GM23248 (cell line): ENCODE results near the gene IMPDH1. TPM values are rescaled to one million over a fixed set of nuclear protein-coding genes. Genes with fewer than 3 reads are reported as not detected.
"Not testable (repeated sequence)": the region's sequence is repeated elsewhere in the genome, so short reads cannot be mapped to it uniquely, and the experiment has no call there.

ENCODE experiments used
- DNase-seq: peaks from one replicate; pipeline ENCODE4 v3.0.0-alpha.2; 2015
- H2AFZ ChIP-seq: fragments of 200-600 bp; sonication (generic); 2 replicates; pipeline ENCODE4 v1.6.1; 2016; ENCODE audit warnings: antibody characterized with exemption
- H3F3A ChIP-seq: fragments of 200-600 bp; sonication (generic); 2 replicates; pipeline ENCODE4 v1.6.1; 2016; ENCODE audit warnings: mild to moderate bottlenecking, antibody characterized with exemption, mixed run types; ENCODE audit not compliant: insufficient read depth
- H3K27ac ChIP-seq: fragments of 200-600 bp; sonication (generic); 2 replicates; pipeline ENCODE4 v1.5.1; 2016; ENCODE audit warnings: mild to moderate bottlenecking
- H3K27me3 ChIP-seq: fragments of 200-600 bp; sonication (generic); replicated peaks from 2 replicates; pipeline ENCODE4 v1.6.1; 2016; ENCODE audit warnings: mild to moderate bottlenecking; ENCODE audit not compliant: insufficient read depth
- H3K36me3 ChIP-seq: fragments of 200-600 bp; sonication (generic); 2 replicates; pipeline ENCODE4 v1.6.1; 2016; ENCODE audit warnings: low read depth, mild to moderate bottlenecking
- H3K4me1 ChIP-seq: fragments of 200-600 bp; sonication (generic); 2 replicates; pipeline ENCODE4 v1.6.1; 2016; ENCODE audit warnings: mild to moderate bottlenecking; ENCODE audit not compliant: insufficient read depth
- H3K4me2 ChIP-seq: fragments of 200-600 bp; sonication (generic); one replicate; pipeline ENCODE4 v1.6.1; 2016; ENCODE audit warnings: mild to moderate bottlenecking; ENCODE audit not compliant: unreplicated experiment
- H3K4me3 ChIP-seq: fragments of 200-600 bp; sonication (generic); 2 replicates; pipeline ENCODE4 v1.5.1; 2016; ENCODE audit warnings: mild to moderate bottlenecking
- H3K79me2 ChIP-seq: fragments of 200-600 bp; sonication (generic); 2 replicates; pipeline ENCODE4 v1.6.1; 2016; ENCODE audit warnings: mild to moderate bottlenecking; ENCODE audit not compliant: insufficient read depth
- H3K9ac ChIP-seq: fragments of 200-600 bp; sonication (generic); 2 replicates; pipeline ENCODE4 v1.6.1; 2016; ENCODE audit warnings: mild to moderate bottlenecking
- H3K9me2 ChIP-seq: fragments of 200-600 bp; sonication (generic); 2 replicates; pipeline ENCODE4 v1.6.1; 2016; ENCODE audit warnings: mixed run types, mild to moderate bottlenecking, moderate library complexity; ENCODE audit not compliant: insufficient read depth
- H3K9me3 ChIP-seq: fragments of 200-600 bp; sonication (generic); one replicate; pipeline ENCODE4 v1.6.1; 2017; ENCODE audit warnings: low read depth
- H4K20me1 ChIP-seq: fragments of 200-600 bp; sonication (generic); 2 replicates; pipeline ENCODE4 v1.6.0; 2016; ENCODE audit not compliant: insufficient read depth
- EZH2 ChIP-seq: fragments of 200-600 bp; sonication (generic); IDR thresholded peaks from 2 replicates; pipeline ENCODE4 v1.6.1; 2018; ENCODE audit warnings: antibody characterized with exemption, mild to moderate bottlenecking; ENCODE audit not compliant: insufficient read depth, poor library complexity, severe bottlenecking
- EZH2phosphoT487 ChIP-seq: fragments of 200-600 bp; sonication (generic); IDR thresholded peaks from 2 replicates; pipeline ENCODE4 v1.6.1; 2018; ENCODE audit warnings: antibody characterized with exemption, moderate library complexity, mild to moderate bottlenecking, low read depth; ENCODE audit not compliant: insufficient read depth
- WGBS, 2 experiments: methylation state at CpG; one replicate each; pipeline ENCODE4 v1.1.6; 2015 to 2017; ENCODE audit warnings: low lambda C conversion rate in 2 of 2, low coverage in 1 of 2; ENCODE audit errors: missing lambda C conversion rate in 2 of 2; 5-methylcytosine and 5-hydroxymethylcytosine counted together
- in situ Hi-C: fragments of 300-500 bp; cut with MboI; formaldehyde crosslinking; loops from 2 replicates; pipeline ENCODE4 v1.15.0; 2020
- polyA plus RNA-seq: library from polyadenylated mRNA; unstranded; fragments of >200 nt; fragmentation: Nextera tagmentation; extraction: Ambion mirVana; gene quantifications from 2 replicates; pipeline ENCODE4 v1.2.1, GENCODE V29; 2016
- total RNA-seq: library from RNA; depleted of rRNA; stranded (reverse); fragments of >200 nt; shearing (Covaris generic); gene quantifications from 2 replicates; pipeline ENCODE4 v1.2.3, GENCODE V29; 2014; rRNA removed

IMPDH1 gene
- total RNA-seq (97.3 and 104 TPM in 2 replicates), polyA plus RNA-seq (89.9 and 93.6 TPM in 2 replicates)

DNA sequence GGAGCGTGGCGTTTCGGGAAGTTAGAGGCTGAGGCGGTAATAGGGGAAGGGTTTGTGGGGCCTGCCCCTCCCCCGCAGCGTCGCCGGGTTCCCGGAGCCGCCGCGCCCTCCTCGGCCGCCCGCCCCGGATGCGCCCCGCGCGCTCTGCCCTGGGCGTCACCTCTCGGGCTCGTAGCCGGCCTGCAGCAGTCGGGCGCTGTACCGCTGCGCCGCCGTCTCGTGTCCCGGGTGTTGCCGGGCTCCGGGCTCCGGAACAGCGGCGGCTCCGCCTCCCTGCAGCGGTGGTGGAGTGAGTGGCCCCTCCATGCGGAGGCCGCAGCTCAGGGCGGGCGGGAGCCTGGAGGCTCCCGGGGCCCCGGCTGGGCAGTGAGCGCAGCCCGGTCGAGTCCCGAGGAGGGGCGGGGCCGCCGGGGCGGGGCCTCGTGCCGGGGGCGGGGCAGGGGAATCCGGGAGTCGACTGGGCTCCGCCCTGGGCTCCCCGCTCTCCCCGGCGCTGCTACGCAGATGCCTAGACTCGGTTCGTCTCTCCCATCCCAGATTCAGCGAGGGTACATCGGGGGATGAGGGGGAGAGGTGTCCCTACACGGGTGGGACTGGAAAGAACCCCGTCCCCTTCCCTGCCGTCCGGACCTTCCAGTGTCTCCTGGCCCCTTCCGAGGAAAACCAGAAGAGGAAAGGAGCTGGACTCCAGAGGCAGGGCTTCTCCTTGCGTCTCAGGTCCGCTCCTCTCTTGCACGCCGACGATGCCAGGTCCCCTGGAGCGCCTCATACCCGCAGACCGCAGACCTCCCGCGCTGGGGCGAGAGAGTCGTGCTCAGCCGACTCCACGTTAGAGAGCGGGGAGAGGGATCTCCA lies at the start of gene IMPDH1:
IMPDH1 (minus strand) TSS at position 387 of the 855 bp plus-strand sequence; CDS start at position 306, 81 bp downstream.
- H3K9me2 ChIP-seq, result no peaks in the 10 kb centered on the region
- TF ChIP-seq EZH2 (no peak), EZH2phosphoT487 (no peak)
- H3K4me1 ChIP-seq, result peaks cover 8% of the 10 kb centered on the region; the same call in 1 of the 2 replicates
- H3F3A ChIP-seq, result peaks cover 17% of the 10 kb centered on the region
- H3K27me3 ChIP-seq, result no peaks in the 10 kb centered on the region
- H3K27ac ChIP-seq, result peak within 1 kb of the TSS; percentile 55
- DNase-seq, result peak; percentile 90
- peak within 1 kb of the TSS; percentile 69 for H3K9ac ChIP-seq
- WGBS, 2 experiments, result 0 to 1% methylated on average over 61 to 67 of the region's 87 CpGs
- H4K20me1 ChIP-seq, result no peaks in the 10 kb centered on the region
- peaks cover 8% of the 10 kb centered on the region for H3K79me2 ChIP-seq
- peak within 1 kb of the TSS; percentile 86 for H2AFZ ChIP-seq
- no peaks in the 10 kb centered on the region for H3K9me3 ChIP-seq
- peak within 1 kb of the TSS; percentile 74 for H3K4me3 ChIP-seq
- H3K36me3 ChIP-seq, result no peaks in the 10 kb centered on the region
- peak within 1 kb of the TSS; percentile 86 for H3K4me2 ChIP-seq
- in situ Hi-C loops, result no loop called here

DNA sequence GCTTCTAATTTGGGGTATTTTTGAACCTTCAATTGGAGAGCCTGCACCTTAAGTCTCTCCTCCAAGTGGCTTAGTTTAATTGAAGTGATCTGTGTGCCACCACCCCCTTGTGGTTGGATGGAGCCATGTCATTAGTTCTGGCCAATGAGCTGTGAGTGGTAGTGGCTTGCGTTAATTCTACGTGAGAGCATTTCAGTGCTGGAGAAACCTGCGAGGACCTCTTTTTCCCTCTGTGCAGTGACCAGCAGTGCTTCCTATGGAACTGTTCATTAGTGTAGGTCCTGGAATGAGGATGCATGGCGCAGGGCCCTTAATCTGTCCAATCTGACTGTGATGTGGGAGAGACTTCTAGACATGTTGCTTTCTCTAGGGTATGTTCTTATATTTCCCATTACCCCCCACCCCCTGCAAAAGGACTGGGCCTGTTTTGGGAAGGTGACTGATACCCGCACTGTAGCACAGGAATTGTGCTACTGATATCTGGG lies 49.7 kb upstream of the IMPDH1 start:
- in situ Hi-C loops, result no loop called here
- H4K20me1 ChIP-seq, result no peaks in the 10 kb centered on the region
- 42 to 43% methylated on average over 5 of the region's 5 CpGs for WGBS, 2 experiments
- H2AFZ ChIP-seq, result no peak overlapping the region
- TF ChIP-seq EZH2phosphoT487 (no peak), EZH2 (no peak)
- no peak overlapping the region for H3K27ac ChIP-seq
- H3K79me2 ChIP-seq, result peaks cover 63% of the 10 kb centered on the region
- H3K27me3 ChIP-seq, result no peaks in the 10 kb centered on the region
- peak; percentile 81 for DNase-seq
- H3K36me3 ChIP-seq, result no peaks in the 10 kb centered on the region
- no peaks in the 10 kb centered on the region for H3K9me2 ChIP-seq
- H3K4me1 ChIP-seq, result peaks cover 18% of the 10 kb centered on the region
- no peak overlapping the region for H3K9ac ChIP-seq
- H3K9me3 ChIP-seq, result no peaks in the 10 kb centered on the region
- H3F3A ChIP-seq, result peaks cover 23% of the 10 kb centered on the region
- H3K4me3 ChIP-seq, result no peak overlapping the region
- H3K4me2 ChIP-seq, result no peak overlapping the region

DNA sequence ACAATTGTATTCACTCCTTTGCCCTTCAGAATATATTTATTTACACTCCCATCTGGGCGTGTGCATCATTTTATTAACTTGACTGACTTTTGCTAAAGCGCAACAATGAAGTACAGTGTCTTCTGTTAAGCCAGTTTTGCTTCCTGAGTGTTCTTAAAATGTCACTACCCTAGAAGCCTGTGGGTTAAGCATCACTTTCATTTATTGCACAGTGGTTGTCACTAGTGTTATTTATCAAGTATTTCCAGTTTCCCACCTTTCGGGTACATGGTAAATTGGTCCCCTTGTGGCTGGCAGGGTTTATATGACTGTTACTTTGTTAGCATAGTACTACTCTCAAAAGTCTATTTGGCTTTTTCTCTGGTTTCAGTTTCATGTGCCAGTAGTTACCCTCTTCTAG lies 49.2 kb upstream of the IMPDH1 start:
- in situ Hi-C loops, result no loop called here
- no peaks in the 10 kb centered on the region for H4K20me1 ChIP-seq
- no peak for DNase-seq

DNA sequence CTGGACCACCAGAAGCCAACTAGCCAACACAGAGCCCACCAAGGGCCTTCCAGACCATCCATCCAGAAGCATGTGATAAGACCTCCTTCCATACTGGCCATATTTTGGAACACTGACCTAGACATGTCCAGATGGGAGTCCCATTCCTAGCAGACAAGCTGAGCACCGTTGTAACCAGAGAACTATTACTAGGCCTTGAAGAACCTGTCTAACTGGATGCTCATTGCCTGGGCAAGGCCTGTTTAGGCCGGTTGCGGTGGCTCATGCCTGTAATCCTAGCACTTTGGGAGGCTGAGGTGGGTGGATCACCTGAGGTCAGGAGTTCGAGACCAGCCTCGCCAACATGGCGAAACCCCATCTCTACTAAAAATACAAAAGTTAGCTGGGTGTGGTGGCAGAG lies 47.6 kb upstream of the IMPDH1 start:
- H3K27ac ChIP-seq, H3K27me3 ChIP-seq, H3K36me3 ChIP-seq, DNase-seq, H3K9me3 ChIP-seq, H4K20me1 ChIP-seq, H2AFZ ChIP-seq, in situ Hi-C loops, H3K9me2 ChIP-seq: not testable (repeated sequence)
- Histone ChIP-seq H3F3A (peaks cover 29% of the 10 kb centered on the region), H3K4me2 (peak overlapping the region; percentile 86), H3K9ac (peak overlapping the region; percentile 86), H3K4me3 (peak overlapping the region; percentile 82; the same call in 1 of the 2 replicates), H3K4me1 (peaks cover 28% of the 10 kb centered on the region), H3K79me2 (peaks cover 61% of the 10 kb centered on the region)
- 84 to 87% methylated on average over 6 of the region's 6 CpGs for WGBS, 2 experiments

More for the DNA sequence above, 49.2 kb upstream of the IMPDH1 start:
- H3K9me3 ChIP-seq, result no peaks in the 10 kb centered on the region
- H3K4me3 ChIP-seq, result no peak overlapping the region
- WGBS, 2 experiments, result 36 to 41% methylated on average over 3 of the region's 3 CpGs
- H3K4me2 ChIP-seq, result no peak overlapping the region
- H3K36me3 ChIP-seq, result no peaks in the 10 kb centered on the region
- no peak overlapping the region for H2AFZ ChIP-seq
- peaks cover 25% of the 10 kb centered on the region for H3F3A ChIP-seq
- no peak overlapping the region for H3K9ac ChIP-seq
- peaks cover 63% of the 10 kb centered on the region for H3K79me2 ChIP-seq
- no peaks in the 10 kb centered on the region for H3K27me3 ChIP-seq
- H3K27ac ChIP-seq, result no peak overlapping the region
- H3K9me2 ChIP-seq, result no peaks in the 10 kb centered on the region
- TF ChIP-seq EZH2 (no peak), EZH2phosphoT487 (no peak)
- H3K4me1 ChIP-seq, result peaks cover 23% of the 10 kb centered on the region
